ENCODE results near the gene MYO9B.

The MYO9B gene

GRCh38 chr19:17240826-17241399 lies 165.3 kb downstream of the MYO9B start:
- no peak for DNase-seq (ENCODE audit: low spot score)

- DNase-seq (ENCODE audit: low spot score) = no peak
Measured at GRCh38 chr19:17242431-17243208, 167.0 kb downstream of the MYO9B start.

GRCh38 chr19:17243211-17243829 lies 167.7 kb downstream of the MYO9B start:
- DNase-seq (ENCODE audit: low spot score) = no peak

- DNase-seq (ENCODE audit: low spot score) = no peak
Measured at GRCh38 chr19:17243830-17244617, 168.4 kb downstream of the MYO9B start.

GRCh38 chr19:17244618-17245534 lies 169.3 kb downstream of the MYO9B start:
- DNase-seq (ENCODE audit: low spot score) = no peak

GRCh38 chr19:17245535-17245984 lies 170.0 kb downstream of the MYO9B start, which contains the start of gene NR2F6:
NR2F6 (minus strand) TSS chr19:17245919; CDS start chr19:17245220, 699 bp downstream.
- no peak for DNase-seq (ENCODE audit: low spot score)

GRCh38 chr19:17246681-17247425 lies 171.3 kb downstream of the MYO9B start:
- DNase-seq (ENCODE audit: low spot score) = no peak

- DNase-seq (ENCODE audit: low spot score) = no peak
Measured at GRCh38 chr19:17248011-17248776, 172.6 kb downstream of the MYO9B start.

GRCh38 chr19:17249887-17250548 lies 174.4 kb downstream of the MYO9B start:
- DNase-seq (ENCODE audit: low spot score) = no peak

- no peak for DNase-seq (ENCODE audit: low spot score)
Measured at GRCh38 chr19:17254636-17255035, 179.1 kb downstream of the MYO9B start.

GRCh38 chr19:17255150-17255621 lies 179.6 kb downstream of the MYO9B start:
- DNase-seq (ENCODE audit: low spot score) = no peak

GRCh38 chr19:17256130-17256529 lies 180.6 kb downstream of the MYO9B start:
- DNase-seq (ENCODE audit: low spot score) = no peak

- DNase-seq (ENCODE audit: low spot score) = no peak
Measured at GRCh38 chr19:17259118-17259780, 183.7 kb downstream of the MYO9B start.

GRCh38 chr19:17259934-17260333 lies 184.4 kb downstream of the MYO9B start:
- no peak for DNase-seq (ENCODE audit: low spot score)

GRCh38 chr19:17260842-17261325 lies 185.3 kb downstream of the MYO9B start:
- peak; percentile 94 for DNase-seq (ENCODE audit: low spot score)

GRCh38 chr19:17262557-17262956 lies 187.0 kb downstream of the MYO9B start:
- no peak for DNase-seq (ENCODE audit: low spot score)

All from activated CD4-positive, alpha-beta T cell treated with anti-CD3 and anti-CD28 coated beads, Interleukin-2, Interleukin-4, amounts not matched to agents 100 ng/mL and 50 ng/mL, durations not matched to agents 16 hours and 8 hours (primary cell).